GM19099 (cell line): Measurements from ENCODE around the gene PRKAG1.

Source experiments
- POLR2A ChIP-seq: IDR thresholded peaks from 3 replicates; pipeline ENCODE4 v1.6.1; 2011; ENCODE audit warnings: low read depth; ENCODE audit not compliant: insufficient read length; ENCODE audit errors: extremely low read depth

PRKAG1 gene

DNA sequence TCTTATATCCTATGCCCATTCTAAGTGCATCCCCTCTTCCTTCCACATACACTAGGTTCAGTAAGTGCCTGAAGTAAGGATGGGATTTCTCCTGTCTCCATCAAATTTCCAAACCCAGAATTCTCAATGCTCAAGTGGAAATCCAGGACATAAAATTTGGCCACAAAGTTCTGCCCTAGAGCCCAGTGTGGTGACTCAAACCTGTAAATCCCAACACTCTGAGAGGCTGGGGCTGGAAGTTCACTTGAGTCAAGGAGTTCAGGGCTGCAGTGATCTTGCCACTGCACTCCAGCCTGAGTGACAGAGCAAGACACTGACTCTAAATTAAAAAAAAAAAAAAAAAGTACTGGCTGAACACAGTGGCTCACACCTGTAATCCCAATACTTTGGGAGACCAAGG lies 56.8 kb downstream of the PRKAG1 start:
- no peak for TF ChIP-seq POLR2A

DNA sequence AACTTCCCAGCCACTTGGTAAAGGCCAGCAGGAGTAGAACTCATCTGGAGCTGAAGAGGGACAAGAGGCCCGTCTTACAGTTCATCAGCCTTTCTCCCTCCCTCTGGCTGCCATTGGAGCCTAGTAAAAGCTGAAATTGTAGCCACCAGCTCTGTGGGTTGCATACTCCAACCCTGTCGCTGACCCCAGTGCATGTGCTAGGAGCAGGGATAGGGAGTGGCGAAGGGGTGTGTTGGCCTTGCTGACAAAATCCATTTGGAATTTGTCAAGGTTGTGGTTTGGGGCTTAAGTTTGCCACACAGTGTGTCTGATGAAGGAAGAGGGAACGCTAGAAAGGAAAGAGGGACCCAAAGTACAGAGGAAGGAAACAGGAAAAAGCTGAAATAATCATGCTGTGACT lies 57.2 kb downstream of the PRKAG1 start:
- no peak for TF ChIP-seq POLR2A

DNA sequence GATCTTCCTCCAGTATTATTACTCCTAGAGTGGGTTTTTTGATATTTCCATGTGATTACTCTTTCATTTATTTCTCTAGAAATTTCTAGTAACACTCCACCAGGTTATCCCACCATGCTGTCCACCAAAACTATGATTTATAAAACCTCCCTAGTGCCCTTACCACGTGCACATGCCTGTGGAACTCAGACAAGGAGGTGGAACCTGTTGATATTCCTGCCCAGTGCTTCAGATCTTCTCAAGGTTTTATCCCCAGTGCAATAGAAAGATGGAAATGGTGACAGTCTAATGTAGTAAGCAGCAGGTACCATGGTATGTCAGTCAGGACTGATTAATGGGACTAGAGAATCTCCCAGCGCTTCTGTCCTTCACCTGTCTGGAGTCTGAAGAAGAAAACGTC lies 57.7 kb downstream of the PRKAG1 start:
- no peak for TF ChIP-seq POLR2A

DNA sequence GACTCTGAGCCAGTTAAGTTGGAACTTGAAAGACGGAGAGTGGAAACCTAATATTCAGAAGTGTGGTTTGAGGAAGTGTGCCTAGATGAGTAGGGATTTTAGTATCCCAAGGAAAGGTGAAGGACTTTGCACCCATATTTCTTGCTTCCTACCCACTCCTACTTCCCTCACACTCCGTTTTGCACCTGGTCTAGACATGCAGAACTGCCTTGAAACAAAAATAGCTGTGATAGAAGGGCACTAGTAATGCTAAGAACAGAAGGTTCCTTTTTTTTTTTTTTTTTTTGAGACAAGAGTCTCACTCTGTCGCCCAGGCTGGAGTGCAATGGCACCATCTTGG lies 60.6 kb downstream of the PRKAG1 start:
- TF ChIP-seq POLR2A: no peak

DNA sequence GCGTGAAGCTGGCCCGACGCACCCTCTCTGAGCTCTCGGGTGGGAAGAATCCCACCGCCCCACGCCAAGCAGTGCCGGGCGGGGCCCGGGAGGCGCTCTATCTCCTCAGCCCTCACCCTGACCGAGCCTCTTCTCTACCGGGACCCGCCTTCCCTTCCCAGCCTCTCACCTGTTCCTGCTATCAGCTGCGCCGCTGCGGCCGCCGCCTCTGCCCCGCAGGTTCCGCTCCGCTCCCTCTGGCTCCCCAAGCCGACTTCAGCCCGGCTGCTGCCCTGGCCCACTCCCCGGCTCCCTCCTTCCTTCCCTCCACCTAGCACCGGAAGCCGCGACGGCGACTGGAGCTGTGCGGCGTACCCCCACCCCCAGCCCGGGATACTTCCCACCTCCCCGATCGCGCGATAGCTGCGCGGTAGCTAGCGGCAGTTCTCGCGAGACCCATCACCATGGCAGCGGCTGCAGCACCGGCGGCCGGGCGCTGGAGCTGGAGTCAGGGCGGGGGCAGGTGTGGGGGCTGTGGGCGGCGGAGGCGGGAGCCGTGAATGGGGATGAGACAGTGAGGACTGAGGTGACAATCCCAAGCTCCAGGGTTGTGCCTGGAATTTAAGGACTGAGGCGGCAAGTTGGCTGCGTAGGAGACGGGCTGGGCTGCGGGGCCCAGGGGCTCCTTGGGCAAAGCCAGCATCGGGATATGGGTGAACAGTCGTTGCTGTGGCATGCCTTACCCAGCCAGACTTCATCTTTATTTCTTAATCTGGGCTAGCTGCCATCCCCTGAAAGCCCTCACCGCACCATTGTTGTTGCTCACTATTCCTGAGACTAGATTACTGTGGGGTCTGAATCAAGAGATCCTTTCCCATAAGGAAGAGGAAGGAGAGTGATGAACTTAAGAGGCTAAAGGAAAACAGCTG lies 61.2 kb downstream of the PRKAG1 start, which contains the start of gene ARF3:
Gene ARF3 (minus strand): TSS at position 347 of the 908 bp plus-strand sequence. CDS start 16,392 bp downstream, outside the sequence.
- peak; percentile 78 for TF ChIP-seq POLR2A

DNA sequence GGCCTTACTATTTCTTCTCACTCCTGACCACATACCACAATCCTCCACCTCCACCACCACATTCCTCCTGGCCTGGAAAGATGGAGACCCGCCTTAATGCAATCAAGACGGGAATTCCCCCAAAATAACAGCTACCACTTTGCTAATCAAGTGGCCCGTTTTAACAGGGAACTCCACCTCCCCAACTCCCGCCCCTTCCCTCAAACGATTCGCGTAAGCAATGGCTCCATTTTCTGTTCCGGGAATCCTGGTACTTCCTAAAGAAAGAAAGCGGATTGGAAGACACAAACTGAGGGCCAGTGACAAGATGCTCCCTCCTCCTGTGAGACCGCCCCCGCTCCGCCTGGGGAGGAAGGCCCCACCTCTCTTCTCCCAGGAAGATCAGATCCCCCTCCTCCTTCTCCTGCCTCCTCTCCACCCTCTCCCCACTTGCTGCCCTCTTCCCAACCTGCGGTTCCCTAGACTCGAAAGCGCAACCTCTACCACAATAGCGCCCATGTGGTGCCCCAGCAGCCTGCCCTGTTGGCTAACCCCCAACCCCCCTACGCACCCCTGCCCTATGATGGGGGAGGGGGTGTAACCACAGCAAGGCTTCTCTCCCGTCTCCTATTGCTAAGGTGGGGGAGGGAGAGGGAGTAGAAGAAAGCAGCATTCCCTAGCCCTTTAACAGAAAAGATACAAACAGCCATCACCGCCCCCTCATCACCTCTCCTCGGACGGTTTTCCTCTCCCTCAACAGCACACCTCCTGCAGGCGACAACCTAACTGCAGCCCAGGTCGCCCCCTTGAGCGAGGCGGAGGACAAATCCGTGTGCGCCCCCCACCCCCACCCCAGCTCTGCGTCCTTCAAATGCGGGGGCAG lies 62.1 kb downstream of the PRKAG1 start:
- no peak for TF ChIP-seq POLR2A

DNA sequence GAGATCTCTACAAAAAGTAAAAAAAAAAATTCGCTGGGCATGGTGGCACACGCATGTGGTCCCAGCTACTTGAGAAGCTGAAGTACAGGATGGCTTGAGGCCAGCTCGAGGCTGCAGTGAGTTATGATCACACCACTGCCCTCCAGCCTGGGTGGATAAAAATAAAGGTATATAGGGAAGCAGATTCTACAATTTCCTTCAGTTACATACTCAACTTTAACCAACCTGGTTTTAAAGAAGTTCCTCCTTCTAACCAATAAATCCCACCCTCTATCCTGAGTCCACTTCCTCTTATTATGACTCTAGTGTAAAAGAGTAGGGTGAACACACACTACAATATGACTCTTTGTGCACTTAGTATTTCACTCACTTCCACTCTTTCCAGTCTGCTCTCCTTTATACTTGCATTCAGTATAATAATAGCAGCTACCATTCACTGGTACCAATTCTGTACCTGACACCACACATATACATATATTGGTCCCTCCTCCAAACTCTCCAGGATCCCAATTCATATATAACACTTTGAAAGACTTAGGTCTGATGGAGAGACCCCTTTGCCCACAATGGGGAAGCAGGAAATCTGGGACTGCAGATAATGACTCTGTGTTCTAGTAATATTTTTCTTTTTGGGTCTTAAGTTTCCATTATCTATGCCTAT lies 63.6 kb downstream of the PRKAG1 start:
- no peak for TF ChIP-seq POLR2A

DNA sequence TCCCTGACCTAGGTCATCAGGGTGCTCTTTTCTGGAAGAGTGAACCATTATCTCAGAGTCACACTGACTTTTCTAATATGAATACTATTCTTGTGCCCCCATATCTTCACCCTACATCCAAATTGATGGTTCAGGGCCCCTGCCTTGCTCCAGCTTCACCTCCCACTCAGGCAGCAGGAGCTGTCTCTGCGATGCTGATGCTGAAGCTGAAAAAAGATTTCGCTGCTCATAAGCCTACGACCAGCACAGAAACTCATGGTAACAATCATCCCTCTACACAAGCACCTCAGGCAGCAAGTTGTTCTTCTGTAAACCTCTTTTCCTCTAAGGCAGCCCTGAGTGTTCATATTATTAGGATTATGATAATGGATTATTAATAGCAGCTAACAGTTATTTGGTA lies 64.5 kb downstream of the PRKAG1 start:
- TF ChIP-seq POLR2A: no peak

DNA sequence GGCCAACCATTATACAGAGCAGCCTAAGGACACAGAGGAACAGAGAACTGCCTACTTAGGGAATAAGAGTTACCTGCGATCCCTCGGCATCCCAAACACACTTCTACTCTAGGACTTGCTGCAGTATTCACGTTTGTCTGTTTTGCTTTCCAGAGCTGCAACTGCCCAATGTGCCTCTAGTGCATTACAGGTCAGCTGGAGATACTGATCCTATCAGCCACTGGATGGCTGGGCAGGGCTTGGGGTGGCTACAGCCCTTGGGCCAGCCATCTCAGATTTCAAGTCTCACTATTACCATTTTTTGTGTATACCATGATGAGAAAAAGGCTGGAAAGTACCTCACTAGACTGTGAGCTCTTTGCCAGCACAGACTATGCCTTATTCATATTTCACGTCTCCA lies 65.9 kb downstream of the PRKAG1 start:
- TF ChIP-seq POLR2A: no peak
